Left ventricle myocardium inferior (tissue), 1 donor: Measurements from ENCODE around the gene SLC16A2. TPM values are rescaled to one million over a fixed set of nuclear protein-coding genes. Genes with fewer than 3 reads are reported as not detected.
A peak's percentile ranks its signal among the peaks of the same experiment; 100 is the strongest.

Experiments used
- DNase-seq: peaks from one replicate; pipeline ENCODE4 v3.0.0-alpha.2; 2020
- H3K27ac ChIP-seq: fragments of 200-600 bp; replicated peaks from 2 replicates; pipeline ENCODE4 v1.8.0; 2021
- H3K27me3 ChIP-seq: fragments of 200-600 bp; 2 replicates; pipeline ENCODE4 v1.8.0; 2021; ENCODE audit warnings: low read depth
- H3K36me3 ChIP-seq: fragments of 200-600 bp; 2 replicates; pipeline ENCODE4 v1.8.0; 2021
- H3K4me1 ChIP-seq: fragments of 200-600 bp; 2 replicates; pipeline ENCODE4 v1.8.0; 2021
- H3K4me3 ChIP-seq: fragments of 200-600 bp; 2 replicates; pipeline ENCODE4 v1.8.0; 2021; ENCODE audit warnings: mild to moderate bottlenecking, moderate library complexity
- H3K9me3 ChIP-seq: fragments of 200-600 bp; replicated peaks from 2 replicates; pipeline ENCODE4 v1.8.0; 2021
- CTCF ChIP-seq: fragments of 200-600 bp; IDR thresholded peaks from 2 replicates; pipeline ENCODE4 v1.8.0; 2021; ENCODE audit warnings: antibody characterized with exemption, mild to moderate bottlenecking, borderline replicate concordance
- intact Hi-C: fragments of 100-400 bp; cut with micrococcal nuclease; formaldehyde crosslinking; loops from one replicate; pipeline ENCODE4 v1.11.0; 2022
- total RNA-seq: library from RNA; stranded (reverse); fragmentation: NEBNext Ultra II Directional; extraction: Animal tissue kit (Norgen Biotek cat#: 25700); gene quantifications from one replicate; pipeline ENCODE4 v1.2.1, GENCODE V29; 2021
- donor health status: DM: no; HTN: yes; CAD: no; lungs with severe emphysema.

SLC16A2 gene
- total RNA-seq, 1 donor from 2014 or later = 6.1 TPM

GRCh38 chrX:74420196-74421035, 877 bp upstream of the SLC16A2 start:
- peak overlapping the region; percentile 92 for H3K27ac ChIP-seq
- intact Hi-C loops = no loop called here
- H3K4me3 ChIP-seq = peak overlapping the region; percentile 71
- H3K36me3 ChIP-seq = no peaks in the 10 kb centered on the region
- H3K4me1 ChIP-seq = peaks cover 11% of the 10 kb centered on the region
- TF ChIP-seq CTCF = no peak
- DNase-seq = peak; percentile 75
- H3K27me3 ChIP-seq = no peaks in the 10 kb centered on the region
- no peaks in the 10 kb centered on the region for H3K9me3 ChIP-seq

- H3K36me3 ChIP-seq = no peaks in the 10 kb centered on the region
- peak overlapping the region; percentile 71 for H3K4me3 ChIP-seq
- intact Hi-C loops = no loop called here
- no peak for DNase-seq
- peak overlapping the region; percentile 92 for H3K27ac ChIP-seq
- peaks cover 11% of the 10 kb centered on the region for H3K4me1 ChIP-seq
- no peaks in the 10 kb centered on the region for H3K27me3 ChIP-seq
- no peaks in the 10 kb centered on the region for H3K9me3 ChIP-seq
- TF ChIP-seq CTCF = no peak
These were observed 553 bp downstream of the SLC16A2 start for GRCh38 chrX:74421740-74422352.

- intact Hi-C loops = no loop called here
- DNase-seq = peak; percentile 64
- no peaks in the 10 kb centered on the region for H3K27me3 ChIP-seq
- H3K9me3 ChIP-seq = no peaks in the 10 kb centered on the region
- peaks cover 11% of the 10 kb centered on the region for H3K4me1 ChIP-seq
- H3K36me3 ChIP-seq = no peaks in the 10 kb centered on the region
- peak overlapping the region; percentile 71 for H3K4me3 ChIP-seq
- peak; percentile 31 for TF ChIP-seq CTCF
- peak overlapping the region; percentile 92 for H3K27ac ChIP-seq
These were observed 1.4 kb downstream of the SLC16A2 start for GRCh38 chrX:74422576-74423288.

- H3K27ac ChIP-seq = peak overlapping the region; percentile 92
- peak overlapping the region; percentile 71 for H3K4me3 ChIP-seq
These were observed 2.2 kb downstream of the SLC16A2 start for GRCh38 chrX:74423289-74423998.

More at GRCh38 chrX:74423289-74423998, 2.2 kb downstream of the SLC16A2 start:
- no peak for DNase-seq
- H3K27me3 ChIP-seq = no peaks in the 10 kb centered on the region
- H3K36me3 ChIP-seq = no peaks in the 10 kb centered on the region
- TF ChIP-seq CTCF = no peak
- H3K4me1 ChIP-seq = peaks cover 11% of the 10 kb centered on the region
- intact Hi-C loops = no loop called here
- no peaks in the 10 kb centered on the region for H3K9me3 ChIP-seq
